ENCODE results near the gene FGFBP1. TPM values are rescaled to one million over a fixed set of nuclear protein-coding genes. Genes with fewer than 3 reads are reported as not detected.

FGFBP1 gene
- total RNA-seq, 1 experiment from 2014 or later = 13.8 TPM

DNA sequence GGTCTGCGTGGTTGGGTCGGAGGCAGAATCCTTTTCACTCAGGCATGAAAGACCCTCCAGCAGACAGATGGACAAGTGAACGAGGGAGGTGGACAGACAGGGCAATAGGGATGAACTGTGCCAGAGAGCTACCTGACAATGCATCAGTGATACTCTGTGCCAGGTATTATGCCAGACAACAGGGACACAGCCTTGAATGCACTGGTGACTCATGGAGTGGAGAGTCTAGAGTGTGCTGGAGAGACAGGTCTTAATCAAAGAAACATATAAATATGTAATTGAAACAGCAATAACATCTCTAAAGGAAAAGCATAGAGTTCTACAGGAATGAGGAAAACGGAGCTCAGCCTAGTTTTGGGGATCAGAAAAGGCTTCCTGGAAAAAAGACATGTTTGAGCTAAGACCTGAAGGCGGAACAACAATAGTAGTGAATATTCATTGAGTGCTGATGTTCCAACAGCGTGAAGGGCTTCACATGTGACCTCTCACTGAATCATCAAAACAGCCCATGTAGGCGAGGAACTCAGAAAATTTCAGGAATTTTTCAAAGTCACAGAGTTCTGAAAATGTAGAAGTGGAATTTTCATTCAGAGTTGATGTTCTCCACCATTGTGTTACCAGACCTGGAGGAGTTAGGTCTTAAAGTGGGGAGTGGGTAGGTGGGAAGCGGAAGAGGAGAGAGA is 44.4 kb upstream of the FGFBP1 start:
- Mint-ChIP-seq H3K27ac (ENCODE audit: low read depth, unreplicated experiment) (no peak overlapping the region), H3K27me3 (ENCODE audit: insufficient read depth, unreplicated experiment) (peaks cover 33% of the 10 kb centered on the region), H3K4me1 (ENCODE audit: insufficient read depth, unreplicated experiment) (peaks cover 12% of the 10 kb centered on the region), H3K4me3 (ENCODE audit: unreplicated experiment) (no peak overlapping the region), H3K36me3 (ENCODE audit: insufficient read depth, unreplicated experiment) (no peaks in the 10 kb centered on the region), H3K9me3 (ENCODE audit: unreplicated experiment) (no peaks in the 10 kb centered on the region)
- CTCF ChIA-PET = interaction anchor here (0.6 to 1.0 kb wide), 3 partner anchors 19 to 101 kb away, joined by 4 to 8 read pairs (median 4); no protein-coding TSS in a partner anchor
- TF ChIP-seq CTCF (IDR thresholded peaks at IDR 0.05; ENCODE audit: unreplicated experiment) = no peak
- BruUV-seq (replicated peaks) = no TSS peak
- intact Hi-C loops (cut with micrococcal nuclease) = no loop called here
- peak; percentile 24 for DNase-seq (ENCODE audit: unreplicated experiment)
- POLR2A ChIA-PET = interaction anchor here (0.5 kb wide), 1 partner anchor 566 kb away, joined by 3 read pairs; no protein-coding TSS in a partner anchor

- CTCF ChIA-PET = interaction anchor here (0.7 to 2.7 kb wide), 5 partner anchors 21 to 497 kb away, joined by 3 to 14 read pairs (median 4); no protein-coding TSS in a partner anchor
- POLR2A ChIA-PET = interaction anchor here (0.6 kb wide), 1 partner anchor 140 kb away, joined by 3 read pairs; no protein-coding TSS in a partner anchor
- DNase-seq (ENCODE audit: unreplicated experiment) = no peak
- Mint-ChIP-seq H3K9me3 (ENCODE audit: unreplicated experiment) (no peaks in the 10 kb centered on the region), H3K27me3 (ENCODE audit: insufficient read depth, unreplicated experiment) (peaks cover 28% of the 10 kb centered on the region), H3K27ac (ENCODE audit: low read depth, unreplicated experiment) (no peak overlapping the region), H3K36me3 (ENCODE audit: insufficient read depth, unreplicated experiment) (no peaks in the 10 kb centered on the region), H3K4me1 (ENCODE audit: insufficient read depth, unreplicated experiment) (no peaks in the 10 kb centered on the region), H3K4me3 (ENCODE audit: unreplicated experiment) (no peak overlapping the region)
- no TSS peak for BruUV-seq (replicated peaks)
- no peak for TF ChIP-seq CTCF (IDR thresholded peaks at IDR 0.05; ENCODE audit: unreplicated experiment)
- intact Hi-C loops (cut with micrococcal nuclease) = no loop called here
Observed at GRCh38 chr4:15976456-15977447, 38.2 kb upstream of the FGFBP1 start.

GRCh38 chr4:15971068-15971801 is 32.7 kb upstream of the FGFBP1 start:
- CTCF ChIA-PET = interaction anchor here (0.6 to 2.2 kb wide), 5 partner anchors 20 to 89 kb away, joined by 3 to 12 read pairs (median 4); no protein-coding TSS in a partner anchor
- intact Hi-C loops (cut with micrococcal nuclease) = no loop called here
- H3K4me3 Mint-ChIP-seq (ENCODE audit: unreplicated experiment) = no peak overlapping the region
- peaks cover 9% of the 10 kb centered on the region for H3K9me3 Mint-ChIP-seq (ENCODE audit: unreplicated experiment)
- H3K27ac Mint-ChIP-seq (ENCODE audit: low read depth, unreplicated experiment) = no peak overlapping the region
- no peak for TF ChIP-seq CTCF (IDR thresholded peaks at IDR 0.05; ENCODE audit: unreplicated experiment)
- peaks cover 12% of the 10 kb centered on the region for H3K27me3 Mint-ChIP-seq (ENCODE audit: insufficient read depth, unreplicated experiment)
- DNase-seq (ENCODE audit: unreplicated experiment) = no peak
- no peaks in the 10 kb centered on the region for H3K36me3 Mint-ChIP-seq (ENCODE audit: insufficient read depth, unreplicated experiment)
- no peaks in the 10 kb centered on the region for H3K4me1 Mint-ChIP-seq (ENCODE audit: insufficient read depth, unreplicated experiment)
- POLR2A ChIA-PET = interaction anchor here (0.8 kb wide), 1 partner anchor 29 kb away, joined by 3 read pairs; no protein-coding TSS in a partner anchor
- BruUV-seq (replicated peaks) = no TSS peak
